Stimulated activated CD4-positive, alpha-beta T cell treated with anti-CD3 and anti-CD28 coated beads, Interleukin-12 subunit alpha, Interleukin-12 subunit beta, amount 100 ng/mL, for 4 hours (primary cell): Measurements from ENCODE around the gene ALPL.
"Not testable (repeated sequence)": the region's sequence is repeated elsewhere in the genome, so short reads cannot be mapped to it uniquely, and the experiment has no call there.

ENCODE experiments used
- DNase-seq: peaks from one replicate; pipeline ENCODE4 v3.0.0-alpha.2; 2020

The ALPL gene

DNA sequence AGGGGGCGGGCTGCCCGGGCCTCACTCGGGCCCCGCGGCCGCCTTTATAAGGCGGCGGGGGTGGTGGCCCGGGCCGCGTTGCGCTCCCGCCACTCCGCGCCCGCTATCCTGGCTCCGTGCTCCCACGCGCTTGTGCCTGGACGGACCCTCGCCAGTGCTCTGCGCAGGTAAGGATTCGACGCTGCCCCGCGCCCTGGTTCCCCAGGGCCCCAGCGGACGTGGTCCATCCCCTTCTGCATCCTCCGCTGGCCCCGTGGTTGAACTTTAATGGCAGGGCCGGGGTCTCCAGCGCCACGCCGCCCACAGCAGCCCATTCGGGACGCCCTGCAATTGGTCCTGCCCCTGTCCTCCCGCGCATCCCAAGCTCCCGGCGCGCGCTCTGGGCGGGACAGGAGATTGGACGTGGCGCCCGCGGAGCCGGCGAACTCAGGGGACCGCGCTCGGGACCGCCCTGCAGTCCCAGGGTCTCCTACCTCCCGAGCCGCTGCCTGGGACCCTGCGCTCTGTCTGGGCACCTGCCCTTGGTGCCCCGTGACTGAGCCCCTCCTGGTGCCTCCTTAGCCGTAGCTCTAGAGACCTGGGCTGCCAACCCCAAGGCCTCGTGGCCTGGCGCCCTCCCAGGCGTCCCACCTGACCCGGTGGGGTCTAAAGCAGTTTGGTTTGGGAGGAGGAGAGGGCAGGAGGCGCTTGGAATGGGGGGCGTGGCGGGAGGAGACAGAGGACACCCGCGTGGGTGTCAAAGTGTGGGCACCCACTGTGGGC is at the start of gene ALPL:
ALPL (plus strand) TSS at position 73 of the 762 bp plus-strand sequence. CDS start 44,659 bp downstream, outside the sequence.
- peak; percentile 1 for DNase-seq

DNA sequence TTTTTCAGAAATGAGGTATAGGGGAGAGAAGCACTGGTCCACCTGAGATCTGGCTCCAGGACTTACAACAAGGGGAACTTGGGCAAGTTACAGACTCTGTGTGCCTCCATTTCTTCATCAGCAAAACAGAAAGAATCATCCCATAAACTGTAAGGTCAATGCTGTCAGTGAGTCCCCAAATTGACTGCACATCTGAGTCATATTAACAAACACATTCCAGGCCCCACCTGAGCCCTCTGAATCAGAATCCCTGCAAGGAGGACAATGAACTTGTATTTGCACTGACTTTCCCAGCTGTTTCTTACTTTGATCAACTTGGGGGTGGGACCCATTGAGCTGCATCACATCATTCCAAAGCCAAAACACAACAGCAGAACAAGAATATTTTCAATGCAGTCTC is 44.1 kb upstream of the ALPL start:
- not testable (repeated sequence) for DNase-seq

DNA sequence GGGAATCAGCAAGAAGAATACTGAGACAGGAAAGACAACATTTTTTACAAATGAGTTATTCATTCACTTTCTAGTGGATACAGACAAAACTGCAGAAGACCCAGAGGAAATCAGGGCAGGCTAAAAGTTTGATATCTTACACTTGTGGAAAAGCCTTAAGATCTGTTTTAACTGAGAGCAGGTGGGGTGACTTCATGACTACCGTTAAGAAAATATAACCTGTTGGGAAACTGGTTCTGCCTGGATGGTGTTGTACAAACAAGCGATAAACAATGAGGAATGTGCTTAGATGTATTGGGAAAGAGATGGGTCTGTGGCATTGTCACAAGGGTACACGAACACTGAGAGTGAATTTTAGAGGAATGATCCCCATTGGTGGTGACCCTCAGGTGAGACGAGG is 41.3 kb upstream of the ALPL start:
- not testable (repeated sequence) for DNase-seq

DNA sequence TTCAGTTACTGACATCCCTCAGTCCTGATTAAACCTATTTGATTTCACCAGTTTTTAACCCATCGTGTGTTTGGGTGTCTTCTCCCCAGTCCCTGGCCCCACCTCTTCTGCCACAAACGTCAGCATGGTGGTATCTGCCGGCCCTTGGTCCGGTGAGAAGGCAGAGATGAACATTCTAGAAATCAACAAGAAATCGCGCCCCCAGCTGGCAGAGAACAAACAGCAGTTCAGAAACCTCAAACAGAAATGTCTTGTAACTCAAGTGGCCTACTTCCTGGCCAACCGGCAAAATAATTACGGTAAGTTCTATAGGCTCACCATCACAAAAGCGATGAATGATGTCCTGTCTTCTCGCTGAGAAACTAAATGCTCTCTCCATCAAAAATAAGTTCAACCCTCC is 40.6 kb upstream of the ALPL start:
- DNase-seq = peak; percentile 10

DNA sequence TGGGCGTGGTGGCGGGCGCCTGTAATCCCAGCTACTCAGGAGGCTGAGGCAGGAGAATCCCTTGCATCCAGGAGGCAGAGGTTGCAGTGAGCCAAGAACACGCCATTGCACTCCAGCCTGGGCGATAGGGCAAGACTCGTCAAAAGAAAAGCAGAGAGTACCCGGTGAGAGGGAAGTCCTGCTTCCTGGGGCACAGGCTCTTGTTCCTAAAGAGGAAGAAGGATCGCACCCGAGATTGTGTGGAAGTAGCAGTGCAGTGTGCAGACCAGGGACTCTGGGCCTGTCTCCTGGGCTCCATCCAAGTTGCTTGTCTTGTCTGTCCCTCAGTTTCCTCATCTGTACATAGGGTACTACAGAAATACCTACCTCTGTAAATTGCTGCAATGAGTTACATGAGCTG is 39.6 kb upstream of the ALPL start:
- no peak for DNase-seq

DNA sequence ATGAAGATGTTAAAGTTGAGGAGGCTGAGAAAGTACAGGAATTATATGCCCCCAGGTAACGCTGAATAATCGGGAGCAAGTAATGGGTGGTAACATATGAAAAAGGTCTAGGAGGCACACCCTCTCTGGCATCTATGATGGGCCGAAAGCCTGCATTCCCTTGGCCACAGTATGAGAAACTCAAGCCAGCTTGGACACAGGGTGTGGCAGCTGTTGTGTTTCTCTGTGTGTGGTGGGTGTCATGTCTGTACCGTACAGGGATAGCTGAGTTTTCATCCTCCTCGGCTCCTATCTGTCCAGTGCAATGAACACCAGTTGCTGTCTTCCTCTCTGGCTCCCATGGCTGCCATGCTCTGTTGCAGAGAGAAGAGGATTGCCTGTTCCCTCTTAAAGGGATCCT is 36.4 kb upstream of the ALPL start:
- DNase-seq = no peak

DNA sequence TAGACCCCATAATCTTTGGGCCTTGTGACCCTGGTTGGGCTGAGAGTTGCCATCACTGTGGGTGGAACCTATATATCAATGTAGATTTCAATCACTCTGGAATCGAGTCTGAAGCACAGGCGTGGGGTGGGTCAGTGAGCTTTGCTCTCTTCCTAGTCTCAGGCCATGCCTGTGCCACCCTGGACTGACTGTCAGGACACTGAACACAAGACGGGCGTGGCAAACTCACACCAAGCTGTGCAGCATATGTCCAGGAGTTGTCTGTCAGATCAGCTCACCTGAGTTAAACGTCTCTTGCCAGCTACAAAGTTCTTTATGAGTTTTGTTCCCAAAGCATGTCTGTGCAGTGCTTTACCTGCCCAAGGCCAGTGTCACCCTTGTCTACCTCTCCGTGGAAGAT is 30.9 kb upstream of the ALPL start:
- no peak for DNase-seq

DNA sequence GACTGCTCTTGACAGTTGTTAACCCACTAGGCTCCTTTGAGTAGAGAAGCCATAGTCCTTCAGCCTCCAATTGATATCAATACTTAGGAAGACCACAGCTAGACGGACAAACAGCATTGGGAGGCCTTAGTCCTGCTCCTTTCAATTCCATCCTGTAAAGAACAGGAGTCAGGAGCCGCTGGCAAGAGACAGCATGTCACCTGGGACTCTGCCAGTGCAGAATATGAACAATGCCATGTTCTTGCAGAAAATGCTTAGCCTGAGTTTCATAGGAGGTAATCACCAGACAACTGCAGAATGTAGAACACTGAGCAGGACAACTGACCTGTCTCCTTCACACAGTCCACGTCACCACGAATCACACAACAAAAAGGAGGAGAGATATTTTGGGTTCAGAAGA is 25.3 kb upstream of the ALPL start:
- DNase-seq = not testable (repeated sequence)

DNA sequence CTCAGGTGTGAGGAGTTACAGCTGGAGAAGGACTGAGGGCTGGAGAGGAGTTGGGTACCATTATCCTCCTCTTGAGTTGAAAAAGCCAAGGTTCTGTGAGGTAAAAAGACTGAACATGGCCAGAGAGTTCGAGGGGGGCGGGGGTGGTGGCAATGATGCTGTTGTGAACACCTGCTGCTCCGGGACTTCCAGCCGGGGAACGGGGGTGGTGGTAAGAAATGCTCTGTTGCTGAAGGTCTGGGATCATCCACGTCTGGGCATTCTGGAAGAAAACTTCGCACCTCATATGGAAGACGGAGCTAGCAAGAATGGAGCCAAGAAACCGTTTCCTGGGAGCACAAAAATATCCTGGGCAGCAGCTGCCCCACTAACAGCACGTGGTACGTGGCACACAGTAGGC is 20.1 kb upstream of the ALPL start:
- no peak for DNase-seq

DNA sequence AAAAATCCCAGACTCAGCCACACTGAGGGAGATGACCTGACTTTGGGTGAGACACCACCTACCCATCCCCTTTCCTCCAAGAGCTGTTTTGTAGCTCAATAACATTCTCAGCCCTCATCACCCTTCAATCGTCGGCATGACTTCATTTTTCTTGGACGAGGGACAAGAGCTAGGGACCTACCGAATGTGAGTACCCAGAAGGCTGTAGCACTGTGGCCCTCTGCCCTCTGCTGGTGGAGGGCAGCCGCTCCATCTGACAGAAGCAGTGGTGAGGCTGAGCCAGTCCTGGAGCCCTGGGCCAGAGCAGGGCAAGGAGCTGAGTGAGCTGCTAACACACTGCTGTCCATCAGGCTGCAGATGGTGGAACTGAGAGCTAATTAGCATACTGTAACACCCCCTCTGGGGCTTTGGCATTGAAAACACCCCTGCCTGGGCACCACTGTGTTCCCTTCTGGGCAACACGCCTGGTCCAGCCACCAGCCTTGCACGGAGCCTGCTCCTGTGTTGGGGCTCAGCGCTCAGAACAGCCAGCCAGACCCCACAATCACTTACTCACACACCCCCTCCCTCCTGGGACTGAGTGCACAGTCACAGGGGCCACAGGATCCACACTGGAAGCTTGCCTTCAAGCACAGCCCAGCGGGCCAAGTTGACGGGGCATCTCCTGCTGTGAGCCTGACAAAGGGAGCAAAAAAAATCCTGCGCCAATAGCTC is 18.3 kb upstream of the ALPL start:
- no peak for DNase-seq

DNA sequence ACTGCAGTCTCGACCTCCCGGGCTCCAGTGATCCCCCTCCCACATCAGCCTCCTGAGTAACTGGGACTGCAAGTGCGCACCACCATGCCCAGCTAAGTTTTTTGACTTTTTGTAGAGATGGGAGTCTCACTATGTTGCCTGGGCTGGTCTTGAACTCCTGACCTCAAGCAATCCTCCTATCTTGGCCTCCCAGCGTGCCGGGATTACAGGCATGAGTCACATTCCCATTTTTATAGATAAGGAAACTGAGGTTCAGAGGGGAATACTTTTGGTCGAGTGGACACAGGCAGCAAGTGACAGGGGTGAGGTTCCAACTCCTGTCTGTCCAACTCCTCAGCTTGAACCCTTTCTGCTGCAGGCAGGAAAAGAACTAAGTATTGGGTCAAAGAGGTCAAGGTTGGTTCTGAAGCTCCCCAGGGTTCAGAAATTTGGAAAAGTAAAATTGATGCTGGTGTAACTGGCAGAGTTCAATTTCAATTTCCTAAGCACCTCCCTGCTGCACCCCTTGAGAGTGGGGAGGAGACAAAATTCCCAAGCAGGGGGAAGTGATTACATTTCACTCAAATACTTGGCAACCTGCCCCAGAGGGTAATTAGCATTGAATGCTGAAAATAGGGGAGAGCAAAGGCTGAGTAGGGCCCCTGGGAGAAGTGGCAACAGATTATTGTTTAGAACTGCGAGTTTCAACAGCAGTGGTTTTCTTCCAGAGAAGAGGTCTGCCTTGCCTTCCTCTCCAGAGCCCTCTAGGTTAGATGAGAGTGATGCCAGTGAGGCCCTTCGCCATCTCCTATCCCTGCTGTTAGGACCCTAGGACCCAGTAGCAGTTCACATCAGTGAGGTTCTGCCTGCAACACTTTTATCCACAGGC is 17.5 kb upstream of the ALPL start:
- DNase-seq = no peak

DNA sequence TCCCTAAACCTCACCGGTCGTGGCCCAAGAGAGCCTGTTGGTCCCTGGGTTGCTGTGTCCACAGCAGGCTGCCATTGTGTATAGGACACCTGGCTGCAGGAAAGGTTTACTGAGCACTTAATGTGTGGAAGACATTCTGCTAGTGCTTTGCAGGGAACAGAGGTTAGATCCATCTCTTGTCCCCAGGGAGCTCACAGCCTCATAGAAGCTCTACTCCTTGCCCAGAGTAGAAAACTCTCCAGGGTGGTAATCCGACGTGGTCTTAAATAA is 16.9 kb upstream of the ALPL start:
- DNase-seq = no peak

DNA sequence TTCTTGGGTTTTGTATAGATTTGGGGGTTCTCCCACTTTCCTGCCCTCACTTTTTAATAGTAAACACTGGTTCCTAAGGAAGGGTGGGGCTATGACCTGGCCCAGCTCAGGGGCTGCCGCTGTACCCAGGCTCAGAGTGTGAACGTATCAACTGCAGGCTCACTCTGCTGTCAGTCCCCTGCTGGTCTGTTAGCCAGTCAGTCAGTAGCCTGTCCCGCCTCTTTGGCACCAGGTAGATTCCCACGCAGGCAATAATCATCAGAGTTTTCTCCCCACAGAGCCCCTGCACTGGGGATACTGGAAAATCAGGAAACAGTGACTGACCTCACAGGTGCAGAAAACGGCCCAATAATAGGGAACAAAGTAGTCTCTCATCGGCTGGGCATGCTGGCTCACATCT is 15.0 kb upstream of the ALPL start:
- DNase-seq = no peak

DNA sequence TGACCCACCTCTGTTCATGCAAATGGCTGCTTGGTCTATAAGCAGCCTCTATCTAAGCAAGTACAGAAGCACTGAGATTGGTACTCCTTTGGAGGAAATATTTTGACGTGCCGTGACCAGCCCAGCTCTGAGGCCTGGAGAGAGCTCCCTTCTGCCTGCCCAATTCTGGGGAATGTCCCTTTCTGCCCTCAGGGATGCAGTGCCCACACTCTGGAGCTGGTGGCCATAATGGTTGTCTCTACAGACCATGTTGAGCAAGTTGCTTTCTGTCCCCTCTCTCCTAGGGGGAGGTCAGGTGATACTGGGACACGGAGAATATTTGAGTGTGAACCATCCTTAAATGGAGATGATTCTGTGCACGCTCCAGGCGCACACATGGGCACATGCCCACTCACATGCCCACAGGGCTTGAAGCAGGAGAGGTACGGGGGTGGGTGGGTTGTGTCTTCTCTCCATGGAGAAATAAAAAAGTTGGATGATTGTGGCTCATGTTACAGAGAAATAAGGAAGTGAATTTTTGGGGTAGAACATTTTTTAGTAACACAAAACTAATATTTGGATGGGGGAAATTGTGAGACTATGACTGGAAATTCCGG is 13.9 kb upstream of the ALPL start:
- DNase-seq = no peak

DNA sequence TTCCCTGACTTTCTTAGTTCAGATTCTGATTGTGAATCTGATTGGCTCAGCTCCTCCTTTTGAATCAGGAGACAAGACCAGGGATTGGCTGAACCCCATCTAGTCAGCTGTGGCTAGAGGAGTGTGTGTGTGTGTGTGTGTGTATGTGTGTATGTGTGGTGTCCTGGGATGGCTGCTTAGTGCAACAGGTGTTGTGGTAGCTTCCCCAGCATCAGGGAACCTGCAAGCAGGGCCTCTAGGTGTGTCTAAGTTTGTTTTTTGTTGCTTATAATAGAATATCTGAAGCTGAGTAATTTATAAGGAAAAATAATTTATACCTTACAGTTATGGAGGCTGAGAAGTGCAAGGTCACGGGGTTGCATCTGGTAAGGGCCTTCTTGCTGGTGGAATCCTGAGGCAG is 13.2 kb upstream of the ALPL start:
- no peak for DNase-seq

DNA sequence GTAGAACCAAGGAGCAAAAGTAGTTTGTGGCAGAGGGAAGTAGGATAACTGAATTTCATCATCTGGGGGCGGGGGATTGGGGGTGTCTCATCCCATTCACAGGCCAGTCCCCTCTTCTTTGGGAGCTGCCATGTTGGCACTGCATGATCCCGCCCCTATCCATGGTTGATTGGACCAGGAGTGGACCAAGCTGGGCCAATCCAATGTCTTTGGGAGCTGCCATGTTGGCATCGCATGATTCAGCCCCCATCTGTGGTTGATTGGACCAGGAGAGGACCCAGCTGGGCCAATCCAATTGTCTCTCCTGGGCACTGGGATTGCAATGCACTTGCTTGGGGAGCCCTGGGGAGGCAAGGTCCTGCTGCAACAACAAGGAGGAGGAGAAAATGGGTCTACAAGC is 12.3 kb upstream of the ALPL start:
- DNase-seq = no peak

DNA sequence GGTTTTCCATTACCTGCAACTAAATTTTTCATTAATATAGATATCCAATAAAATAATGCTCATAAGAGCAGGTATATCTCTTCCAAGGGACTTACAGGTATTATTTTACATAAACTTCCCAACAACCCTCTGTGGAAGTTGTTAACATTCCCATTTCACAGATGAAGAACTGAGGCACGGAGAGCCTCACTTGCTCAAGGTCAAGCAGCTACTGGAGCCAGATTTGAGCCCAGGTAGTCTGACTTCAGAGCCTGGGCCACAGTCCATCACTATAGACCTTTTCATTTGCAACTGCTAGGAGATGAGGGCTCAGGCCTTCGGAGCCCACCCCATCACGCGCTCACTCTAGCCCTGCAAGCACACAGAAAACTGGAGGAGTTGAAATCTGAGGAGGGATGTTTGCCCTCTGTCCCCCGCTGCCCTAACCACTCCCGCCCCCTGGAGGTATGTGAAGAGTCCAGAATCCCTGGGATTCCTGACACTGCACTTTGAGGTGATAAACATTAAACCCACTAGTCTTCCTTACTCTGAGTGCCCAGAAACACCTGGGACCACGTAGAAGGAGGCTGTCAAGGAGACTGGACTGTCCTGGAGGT is 11.7 kb upstream of the ALPL start:
- DNase-seq = no peak

DNA sequence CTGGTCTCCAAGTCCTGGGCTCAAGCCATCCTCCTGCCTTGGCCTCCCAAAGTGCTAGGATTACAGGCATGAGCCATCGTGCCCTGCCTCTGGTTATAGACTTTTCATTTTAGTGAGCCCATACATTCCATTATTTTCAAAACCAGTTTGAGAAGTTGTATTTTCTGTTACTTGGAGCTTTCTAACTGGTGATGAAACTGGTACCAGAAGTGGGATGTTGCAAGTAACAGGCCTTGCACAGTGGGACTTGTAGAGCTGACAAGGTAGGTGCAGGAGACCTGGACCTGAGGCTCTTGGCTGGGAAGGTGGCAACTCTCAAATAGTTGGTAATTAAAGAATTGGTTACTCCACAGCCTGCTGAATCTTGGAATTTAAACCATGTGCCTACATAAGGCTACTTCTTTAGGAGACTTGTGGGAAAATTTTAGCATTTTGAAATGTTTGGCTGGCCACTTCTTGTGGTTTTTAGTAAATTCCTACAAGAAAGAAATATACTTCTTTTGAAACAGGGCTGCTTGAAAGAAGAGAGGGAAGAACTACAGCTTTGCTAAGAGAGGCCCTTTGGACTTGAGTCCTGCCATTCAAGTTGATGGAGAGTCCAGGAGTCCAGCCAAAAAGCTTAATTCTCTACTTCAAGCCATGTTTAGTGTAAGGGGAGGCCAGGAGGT is 9.8 kb upstream of the ALPL start:
- DNase-seq = no peak

DNA sequence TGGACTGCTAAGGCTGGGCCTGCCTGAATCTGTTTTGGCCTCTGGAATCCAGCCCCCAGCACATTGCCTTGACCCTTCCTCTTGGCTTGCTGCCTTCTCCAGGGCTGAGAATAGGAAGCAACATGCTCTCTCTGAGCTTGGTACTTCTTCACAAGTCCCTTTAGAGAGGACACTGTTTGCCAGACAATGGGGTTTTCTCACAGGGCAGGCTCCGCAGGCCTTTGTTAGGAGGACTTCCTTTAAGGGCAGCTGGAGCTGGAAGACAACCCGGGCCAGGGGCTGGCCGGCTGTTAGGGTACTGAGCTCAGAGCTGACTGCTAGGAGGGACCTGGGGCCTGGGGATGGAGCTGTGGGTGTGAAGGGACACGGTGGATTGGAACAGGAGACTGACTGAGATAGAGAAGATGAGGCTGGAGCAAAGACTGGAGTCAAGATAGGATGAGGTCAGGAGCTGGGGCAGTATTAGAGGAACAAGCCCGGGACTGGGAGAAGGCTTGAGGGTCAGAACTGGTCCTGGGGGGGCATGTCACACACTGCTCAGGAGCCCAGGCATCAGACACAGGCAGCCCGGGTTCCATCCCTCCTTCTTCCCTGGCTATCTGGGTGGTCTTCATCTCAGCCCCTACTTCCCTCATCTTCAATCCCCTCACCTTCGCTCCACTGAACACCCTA is 5.4 kb upstream of the ALPL start:
- no peak for DNase-seq

DNA sequence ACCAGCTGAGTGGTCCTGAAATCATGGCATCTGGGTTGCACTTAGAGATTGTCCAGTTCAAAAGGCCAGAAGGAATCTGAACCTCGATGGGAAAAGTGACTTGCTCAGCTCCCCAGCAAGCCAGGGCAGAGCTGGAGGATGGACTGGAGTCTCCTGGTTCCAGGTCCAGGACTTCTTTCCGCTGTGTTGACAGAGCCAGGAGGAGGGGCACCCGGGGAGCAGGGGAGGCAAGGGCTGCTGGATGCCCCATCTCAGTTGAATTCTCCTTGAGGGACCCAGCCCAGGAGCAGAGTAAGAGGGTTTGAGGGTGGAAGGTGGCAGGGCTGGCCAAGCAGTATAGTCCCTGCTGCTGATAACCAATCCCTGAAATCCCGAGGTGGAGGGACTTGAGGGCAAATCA is 2.4 kb upstream of the ALPL start:
- no peak for DNase-seq

DNA sequence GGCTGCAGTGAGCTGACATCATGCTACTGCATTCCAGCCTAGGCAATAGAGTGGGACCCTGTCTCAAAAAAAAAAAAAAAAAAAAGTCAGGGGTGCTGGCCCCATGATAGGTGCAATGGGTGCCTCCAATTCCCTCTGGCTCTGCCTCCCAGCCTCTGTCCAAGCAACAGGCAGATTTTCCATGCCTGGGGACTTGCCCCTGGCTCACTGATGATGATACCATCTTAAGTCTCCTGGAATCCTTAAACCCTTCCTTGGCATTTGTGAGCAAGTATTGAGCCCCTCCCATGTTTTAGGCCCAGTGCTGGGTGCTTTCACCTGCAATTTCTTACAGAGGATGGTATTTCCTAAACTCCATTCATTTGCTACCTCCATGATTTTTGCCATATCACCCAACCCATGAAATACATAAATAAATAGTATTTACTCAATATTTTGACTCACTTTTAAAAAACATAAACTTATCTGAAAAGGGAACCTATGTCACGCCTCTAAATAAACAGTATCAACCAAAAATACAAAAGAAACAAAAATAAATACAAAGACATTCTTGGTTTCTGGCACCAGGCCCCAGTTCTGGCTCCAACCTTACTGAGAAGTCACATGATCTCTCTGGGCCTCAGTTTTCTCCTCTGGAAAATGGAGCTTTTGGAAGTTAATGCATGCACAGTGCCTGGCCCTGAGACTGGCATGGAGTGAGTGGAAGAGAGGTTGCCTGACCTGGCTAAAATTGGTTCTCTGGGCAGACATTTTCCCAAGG is 1.5 kb upstream of the ALPL start:
- no peak for DNase-seq
